NCI-H2196 (cell line): Measurements from ENCODE around the gene DNM1.

Source experiments
- DNase-seq: peaks from one replicate; lab custom pipeline; 2025; ENCODE audit not compliant: unreplicated experiment; lab: John Stamatoyannopoulos, UW

DNM1 gene

DNA sequence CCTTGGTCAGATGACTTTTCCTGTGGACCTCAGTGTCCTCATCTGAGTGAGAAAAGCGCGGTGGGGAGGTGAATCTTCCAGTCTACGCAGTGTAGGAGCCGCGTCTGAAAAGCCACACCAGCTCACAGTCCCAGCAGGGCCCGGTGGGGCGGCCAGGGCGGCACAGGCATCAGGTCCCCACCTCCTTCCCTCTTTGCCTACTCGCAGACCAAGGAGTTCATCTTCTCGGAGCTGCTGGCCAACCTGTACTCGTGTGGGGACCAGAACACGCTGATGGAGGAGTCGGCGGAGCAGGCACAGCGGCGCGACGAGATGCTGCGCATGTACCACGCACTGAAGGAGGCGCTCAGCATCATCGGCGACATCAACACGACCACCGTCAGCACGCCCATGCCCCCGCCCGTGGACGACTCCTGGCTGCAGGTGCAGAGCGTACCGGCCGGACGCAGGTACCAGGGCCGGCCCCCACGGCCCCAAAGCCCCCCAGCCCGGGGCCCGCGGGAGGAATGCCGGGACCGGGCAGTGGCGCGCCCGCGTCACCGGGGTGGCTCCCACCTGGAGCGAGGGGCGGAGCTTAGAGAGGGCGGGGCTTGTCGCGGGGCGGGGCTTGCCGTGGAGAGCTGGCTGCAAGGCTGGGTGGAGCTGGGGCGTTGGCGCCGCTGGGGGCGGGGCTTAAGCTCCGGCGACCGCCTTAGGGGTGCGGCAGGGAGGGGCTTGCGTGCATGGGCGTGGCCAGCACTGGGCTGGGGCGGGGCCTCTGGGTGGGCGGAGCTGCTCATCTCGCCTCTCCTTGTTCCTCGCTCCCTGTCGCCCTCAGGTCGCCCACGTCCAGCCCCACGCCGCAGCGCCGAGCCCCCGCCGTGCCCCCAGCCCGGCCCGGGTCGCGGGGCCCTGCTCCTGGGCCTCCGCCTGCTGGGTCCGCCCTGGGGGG lies 47.0 kb downstream of the DNM1 start:
- DNase-seq, result peak; percentile 80

DNA sequence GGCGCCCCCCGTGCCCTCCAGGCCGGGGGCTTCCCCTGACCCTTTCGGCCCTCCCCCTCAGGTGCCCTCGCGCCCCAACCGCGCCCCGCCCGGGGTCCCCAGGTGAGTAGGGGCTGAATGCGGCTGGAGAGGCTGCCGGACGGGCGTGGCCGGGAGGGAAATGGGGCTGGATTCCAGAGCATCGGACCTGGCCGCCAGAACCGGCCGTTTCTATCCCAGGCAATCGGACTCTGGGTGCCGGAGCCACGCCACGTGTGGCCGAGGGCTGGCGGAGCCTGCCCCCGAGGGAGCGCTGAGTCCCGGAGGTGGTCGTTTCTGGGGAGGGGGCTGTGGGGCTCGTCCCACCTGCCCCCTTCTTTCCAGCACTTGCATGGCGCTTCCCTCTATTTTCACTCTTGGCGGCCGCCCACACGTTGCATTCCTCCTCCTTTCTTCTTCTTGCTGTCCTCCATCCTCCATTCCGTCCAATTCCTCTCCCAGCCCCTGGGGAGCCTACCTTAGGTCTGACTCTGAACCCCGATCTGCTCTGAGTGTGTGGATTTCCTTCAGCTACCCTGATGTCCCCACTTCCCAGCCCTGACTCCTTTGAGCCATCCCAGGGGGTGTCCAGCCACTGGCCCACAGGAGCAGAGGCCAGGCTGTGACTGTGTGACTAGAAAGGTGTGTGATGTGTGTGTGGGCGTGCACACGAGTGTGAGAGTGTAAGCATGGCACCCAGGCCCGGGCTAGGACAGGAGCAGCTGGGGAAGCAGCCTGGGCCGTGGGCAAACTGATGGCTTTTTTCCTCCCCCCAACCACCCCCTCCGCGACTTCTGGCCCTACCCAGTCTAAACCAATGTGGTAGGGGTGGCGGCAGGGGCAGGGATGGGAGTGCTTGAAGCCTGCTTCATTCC lies 47.9 kb downstream of the DNM1 start:
- no peak for DNase-seq

DNA sequence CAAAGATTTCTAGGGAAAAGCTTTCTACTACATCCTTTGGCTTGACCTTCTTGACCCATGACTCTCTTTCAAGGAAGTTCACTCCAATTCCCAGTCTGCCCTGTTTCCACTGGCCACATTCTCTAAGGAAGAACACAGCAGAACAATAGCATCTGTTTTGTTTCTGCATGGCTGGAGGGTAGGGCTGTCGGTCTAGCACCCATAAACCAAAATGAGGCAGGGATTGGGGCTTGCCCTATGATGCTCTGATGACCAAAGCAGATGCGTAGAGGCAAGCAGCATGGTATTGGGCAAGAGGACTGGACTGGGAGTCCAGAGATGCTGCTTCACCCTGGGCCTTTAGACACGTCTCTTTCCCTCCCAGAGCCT lies 48.5 kb downstream of the DNM1 start:
- DNase-seq, result no peak

DNA sequence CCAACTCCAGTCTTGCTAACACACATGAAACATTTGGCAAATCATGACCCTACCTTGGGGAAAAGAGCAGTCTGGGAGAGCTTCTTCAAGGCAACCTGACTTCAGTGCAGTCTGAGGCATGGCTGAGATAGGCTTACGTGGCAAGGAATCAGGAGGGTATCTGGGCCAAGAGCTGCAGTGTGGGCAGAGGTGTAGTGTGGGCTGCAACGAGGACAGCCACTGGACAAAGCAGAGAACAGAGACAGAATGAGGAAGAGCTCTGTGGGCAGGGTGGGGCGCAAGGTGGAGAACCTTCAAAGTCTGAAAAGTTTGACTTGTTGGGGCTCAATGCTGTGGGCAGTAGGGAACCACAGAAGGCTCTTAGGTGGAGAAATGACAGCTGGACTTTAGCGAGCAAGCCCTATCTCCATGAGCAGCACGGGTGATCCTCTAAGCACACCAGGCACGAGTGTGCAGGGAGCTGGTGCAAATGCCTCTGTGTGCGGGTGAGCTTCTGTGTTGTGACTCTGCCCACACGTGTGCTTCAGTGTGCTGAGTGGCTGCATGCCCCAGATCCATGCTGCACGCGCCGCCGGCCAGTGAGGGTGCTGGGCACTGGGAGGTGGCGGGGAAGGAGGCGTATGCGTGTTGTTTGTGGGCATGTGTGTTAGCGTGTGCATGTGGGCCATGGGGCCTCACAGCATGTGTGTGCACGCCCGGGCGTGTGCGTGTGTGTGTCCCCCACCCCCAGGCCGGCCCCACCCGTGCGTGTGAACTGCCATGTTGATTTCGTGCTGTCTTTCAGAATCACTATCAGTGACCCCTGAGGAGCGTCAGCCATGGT lies 49.3 kb downstream of the DNM1 start:
- no peak for DNase-seq

DNA sequence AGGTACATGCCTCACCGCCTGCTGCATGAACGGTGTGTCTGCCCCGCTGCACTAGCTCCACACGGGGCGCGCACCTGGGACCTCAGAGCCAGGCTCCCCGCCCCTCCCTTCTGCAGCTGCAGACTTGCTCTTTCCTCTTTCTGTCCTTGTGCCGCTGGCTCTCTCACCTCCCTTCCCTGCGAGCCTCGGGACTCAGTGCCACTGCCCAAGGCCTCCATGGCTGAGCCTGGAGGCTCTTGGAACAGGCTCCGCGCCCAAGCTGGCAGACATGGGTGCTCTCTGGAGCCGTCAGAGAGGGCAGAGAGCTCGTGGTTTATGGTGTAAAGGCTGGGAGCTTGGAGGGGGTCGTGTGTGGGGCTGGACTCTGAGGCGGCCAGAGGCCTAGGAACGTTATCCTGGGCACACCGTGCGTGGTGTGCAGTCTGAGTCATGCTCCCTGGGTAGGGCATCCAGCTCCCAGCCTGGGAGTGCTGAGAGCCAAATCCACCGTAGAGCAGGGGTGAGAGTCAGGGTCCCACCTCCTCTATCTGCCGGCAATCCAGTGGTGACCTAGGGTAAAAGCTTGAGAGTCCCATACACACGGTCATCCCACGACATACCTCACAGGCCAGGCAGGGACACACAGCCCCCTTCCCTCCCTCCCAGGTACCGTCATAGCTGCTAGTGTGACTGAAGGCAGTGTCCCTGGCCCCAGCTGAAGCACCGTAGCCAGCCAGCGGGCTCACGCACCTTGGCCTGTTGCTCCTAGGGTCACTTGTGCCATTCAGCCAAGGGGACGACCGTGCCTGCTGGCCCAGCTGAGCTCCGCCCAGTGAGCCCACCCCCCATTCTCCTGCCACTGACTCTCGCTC lies 50.2 kb downstream of the DNM1 start:
- DNase-seq, result no peak

DNA sequence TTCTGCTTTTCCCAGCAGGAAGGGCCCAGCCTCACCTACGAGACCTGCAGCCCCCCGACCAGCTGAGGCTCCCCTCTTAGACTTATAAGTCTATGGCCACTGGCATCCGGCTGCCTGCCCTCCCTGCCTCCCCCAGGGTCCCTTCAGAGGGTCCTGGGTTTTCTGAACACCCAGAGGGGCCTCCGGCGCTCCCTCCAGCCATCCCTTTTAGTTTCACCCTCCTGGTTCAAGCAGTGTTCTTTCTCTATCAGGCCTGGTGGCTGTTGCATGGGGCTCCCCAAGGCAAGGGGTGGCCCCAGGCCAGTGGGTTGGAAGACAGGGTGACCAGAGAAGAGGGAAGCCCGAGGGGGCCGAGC lies 50.8 kb downstream of the DNM1 start:
- DNase-seq, result no peak

DNA sequence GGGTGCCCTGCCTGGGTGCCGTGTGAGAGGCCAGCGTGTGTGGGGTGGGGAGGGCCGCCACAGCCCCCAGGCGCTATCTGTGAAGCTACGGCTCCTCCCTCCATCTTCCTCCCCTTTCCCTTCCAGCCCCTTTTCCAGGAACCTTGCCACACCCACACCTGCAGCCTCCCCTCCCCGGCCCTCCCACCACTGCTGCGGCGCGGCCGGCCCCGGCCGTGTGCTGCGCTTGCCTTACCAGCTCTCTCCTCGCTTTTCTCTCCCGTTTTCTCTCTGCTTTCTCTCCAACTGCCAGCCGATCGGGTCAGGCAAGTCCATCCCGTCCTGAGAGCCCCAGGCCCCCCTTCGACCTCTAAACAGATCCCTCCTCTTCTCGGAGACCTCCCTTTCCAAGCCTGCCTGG lies 51.2 kb downstream of the DNM1 start:
- no peak for DNase-seq

DNA sequence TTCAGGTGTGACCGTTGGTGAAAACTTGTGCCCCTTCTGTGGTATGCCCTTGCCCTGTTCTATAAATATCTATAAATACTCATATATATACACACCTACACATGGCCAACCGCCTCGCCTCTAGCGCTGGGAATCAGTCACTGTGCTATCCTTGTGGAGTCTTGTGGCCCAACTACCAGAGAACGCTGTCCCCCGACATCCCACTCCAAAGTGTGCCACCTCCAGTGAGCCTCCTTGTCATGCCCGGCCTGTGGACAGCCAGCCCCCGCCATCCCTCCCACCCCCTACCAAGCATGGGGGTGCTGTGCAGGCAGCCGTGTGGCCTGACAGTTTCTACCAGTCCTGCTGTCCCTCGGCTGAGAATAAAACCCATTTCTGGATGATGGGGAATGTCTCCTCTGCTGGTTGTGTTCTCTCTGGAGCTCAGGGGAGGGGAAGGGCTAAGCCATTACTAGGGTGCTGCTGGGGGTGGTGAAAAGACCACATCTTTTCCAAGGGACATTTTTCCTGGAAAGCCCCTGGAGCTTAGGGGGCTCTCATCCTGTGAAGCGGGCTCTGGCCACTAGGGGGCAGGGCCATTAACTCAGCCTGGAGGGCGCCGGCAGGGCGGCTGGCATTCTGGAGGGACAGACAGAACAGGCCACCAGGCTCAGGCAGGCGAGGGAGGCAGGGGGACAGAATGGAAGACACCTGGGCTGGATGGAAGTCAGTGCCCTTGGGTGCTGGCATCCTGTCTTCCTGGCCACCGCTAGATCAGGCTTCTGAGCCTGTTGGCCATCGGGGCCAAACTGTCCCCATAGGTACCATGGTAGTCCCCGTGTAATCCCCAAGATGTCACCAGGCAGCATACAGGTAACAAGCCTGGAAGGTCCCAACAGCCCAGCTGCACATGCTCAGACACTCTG lies 51.9 kb downstream of the DNM1 start:
- peak; percentile 58 for DNase-seq

DNA sequence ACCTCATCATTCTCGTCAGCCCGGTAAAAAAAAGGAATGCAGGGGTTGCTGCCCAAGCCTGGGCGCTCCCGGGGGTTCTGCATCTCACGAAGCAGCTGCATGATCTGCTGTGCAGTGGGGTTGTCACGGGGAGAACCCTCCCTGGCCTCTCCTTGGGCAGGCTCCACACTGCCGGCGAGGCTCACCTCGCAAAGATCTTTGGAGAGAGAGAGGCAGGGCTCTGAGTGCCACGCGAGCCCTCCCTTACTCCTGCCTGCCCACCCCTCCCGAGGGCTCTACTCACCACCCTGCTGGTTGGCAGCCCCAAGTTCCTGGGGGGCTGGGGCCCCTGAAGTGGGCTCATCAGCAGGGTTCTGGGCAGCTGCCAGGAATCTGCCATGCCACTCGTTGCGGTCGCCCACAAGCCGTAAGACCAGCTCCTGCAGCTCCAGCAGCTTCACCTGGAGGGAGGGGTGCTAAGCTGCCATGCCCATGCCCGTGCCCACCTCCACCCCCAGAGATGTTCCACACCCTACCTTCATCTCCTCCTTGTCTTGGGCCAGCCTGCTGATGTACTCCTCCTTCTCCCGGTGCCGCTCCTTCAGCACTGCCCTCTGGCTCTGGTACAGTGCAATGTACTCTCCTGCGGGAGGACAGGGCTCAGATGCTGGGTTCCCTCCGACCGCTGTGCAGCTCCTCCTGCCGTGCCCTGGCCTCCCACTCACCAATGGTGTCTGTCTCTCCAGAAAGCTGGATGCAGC lies 54.1 kb downstream of the DNM1 start:
- DNase-seq, result no peak

DNA sequence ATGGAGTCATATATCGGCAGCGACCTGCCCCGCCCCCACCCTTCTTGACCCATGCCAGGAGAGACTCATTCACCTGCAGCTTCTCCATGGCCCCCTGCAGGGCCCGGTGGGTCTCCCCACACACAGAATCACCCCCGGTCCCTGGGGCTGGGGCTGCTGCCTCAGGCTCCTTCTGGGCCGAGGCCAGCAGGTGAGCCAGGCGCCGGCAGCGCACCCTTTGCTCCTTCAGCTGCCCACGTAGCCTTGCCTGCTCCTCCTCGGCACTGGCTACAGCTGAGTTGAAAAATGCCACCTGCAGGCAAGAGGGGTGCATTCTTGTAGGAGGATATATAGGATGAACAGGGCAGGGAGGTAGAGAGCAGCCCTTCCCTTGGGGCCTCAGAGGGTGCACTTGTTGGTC lies 54.7 kb downstream of the DNM1 start:
- DNase-seq, result no peak

DNA sequence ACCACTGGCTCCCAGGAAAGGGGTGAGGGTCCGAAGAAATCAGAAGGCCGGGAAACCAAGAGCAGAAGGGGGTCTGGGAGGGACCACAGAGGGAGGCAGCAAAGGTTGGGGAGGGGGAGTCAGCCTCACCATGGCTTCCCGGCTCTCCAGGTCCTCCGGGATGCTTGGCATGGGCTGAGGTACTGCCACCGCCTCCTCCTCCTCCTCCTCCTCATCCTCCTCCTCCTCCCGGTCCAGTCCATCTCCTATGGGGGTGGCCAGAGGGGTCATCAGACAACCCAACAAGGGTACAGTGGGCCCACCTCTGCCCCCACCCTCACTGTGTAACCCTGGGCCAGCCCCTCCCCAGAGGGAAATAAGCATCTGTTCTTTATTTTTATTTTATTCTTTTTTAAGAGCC lies 55.1 kb downstream of the DNM1 start:
- no peak for DNase-seq

DNA sequence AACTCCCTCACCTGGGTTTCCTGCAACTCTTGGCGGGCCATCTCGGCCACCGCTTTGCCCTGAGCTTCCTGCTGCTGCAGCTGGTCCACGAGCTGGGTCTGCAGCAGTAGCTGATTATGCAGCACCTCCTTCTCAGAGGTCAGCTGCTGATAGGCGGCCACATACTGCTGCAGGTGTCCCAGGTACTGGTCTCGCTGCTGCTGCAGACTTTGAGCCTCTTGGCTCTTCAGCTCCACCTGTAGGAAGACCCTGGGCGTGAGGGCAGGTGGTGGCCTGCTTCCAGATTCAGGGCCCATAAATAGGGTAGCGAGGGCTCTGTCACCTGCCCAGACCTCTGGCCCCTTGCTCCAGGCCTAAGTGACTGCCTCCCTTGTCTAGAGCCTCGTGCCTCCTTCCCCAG lies 56.0 kb downstream of the DNM1 start:
- DNase-seq, result peak; percentile 27

DNA sequence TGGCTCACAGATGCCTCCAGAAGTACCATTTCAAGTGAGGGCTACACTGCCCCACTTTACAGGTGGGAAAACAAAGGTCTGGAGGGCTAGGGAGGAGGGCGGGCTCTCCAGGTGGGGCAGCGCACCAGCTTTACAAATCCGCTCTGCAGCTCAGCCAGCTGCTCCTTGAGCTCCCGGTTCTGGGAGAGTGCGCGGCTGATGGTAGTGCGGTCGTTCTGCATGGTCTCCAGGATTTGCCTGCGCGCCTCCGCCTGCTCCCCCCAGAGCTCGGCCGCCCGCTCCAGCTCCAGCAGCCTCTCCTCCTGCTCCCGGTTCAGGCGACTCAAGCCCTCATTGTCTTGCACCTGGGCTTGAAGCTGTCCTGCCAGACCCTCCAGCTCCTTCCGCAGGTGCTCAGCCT lies 57.2 kb downstream of the DNM1 start:
- no peak for DNase-seq

DNA sequence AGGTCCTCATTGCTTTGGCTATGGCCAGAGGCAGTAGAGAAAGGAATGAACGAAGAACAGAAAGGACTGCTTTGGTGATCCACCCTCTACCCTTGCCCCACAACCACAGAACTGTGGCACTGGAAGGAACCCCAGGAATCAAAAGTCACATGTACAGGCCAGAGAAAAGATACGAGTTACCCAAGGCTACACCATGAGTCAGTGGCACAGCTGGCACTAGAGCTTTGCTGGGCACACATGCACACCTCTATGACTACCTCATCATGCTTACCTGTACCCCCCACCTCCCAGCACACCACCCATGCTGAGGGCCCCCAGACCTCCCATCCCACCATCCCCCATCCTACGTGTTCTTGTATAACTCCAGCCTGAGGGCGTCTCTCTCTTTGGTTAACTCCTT lies 59.5 kb downstream of the DNM1 start:
- DNase-seq, result no peak

DNA sequence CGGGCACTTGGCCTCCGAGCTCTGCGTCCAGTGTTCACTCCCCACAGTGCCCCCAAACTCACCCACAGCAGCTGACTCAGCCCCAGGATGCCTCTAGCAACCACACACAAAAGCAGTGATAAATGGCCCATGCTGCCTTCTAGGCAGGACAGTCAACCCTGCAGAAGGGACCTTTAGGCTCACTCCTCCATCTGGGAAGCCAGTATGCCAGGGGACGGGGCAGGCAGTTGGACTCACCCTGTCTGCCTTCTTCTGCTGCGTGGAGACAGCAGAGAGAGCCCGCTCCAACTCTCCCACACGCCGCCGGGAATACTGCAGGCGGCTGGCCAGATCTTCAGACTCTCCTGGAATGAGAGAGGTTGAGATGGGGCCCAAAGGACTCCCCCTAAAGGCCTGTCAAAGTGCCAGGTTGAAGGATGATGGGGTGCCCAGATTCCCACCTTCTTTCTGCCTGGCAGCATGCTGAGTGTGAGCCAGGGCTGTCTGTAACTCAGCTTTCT lies 62.2 kb downstream of the DNM1 start:
- DNase-seq, result no peak

DNA sequence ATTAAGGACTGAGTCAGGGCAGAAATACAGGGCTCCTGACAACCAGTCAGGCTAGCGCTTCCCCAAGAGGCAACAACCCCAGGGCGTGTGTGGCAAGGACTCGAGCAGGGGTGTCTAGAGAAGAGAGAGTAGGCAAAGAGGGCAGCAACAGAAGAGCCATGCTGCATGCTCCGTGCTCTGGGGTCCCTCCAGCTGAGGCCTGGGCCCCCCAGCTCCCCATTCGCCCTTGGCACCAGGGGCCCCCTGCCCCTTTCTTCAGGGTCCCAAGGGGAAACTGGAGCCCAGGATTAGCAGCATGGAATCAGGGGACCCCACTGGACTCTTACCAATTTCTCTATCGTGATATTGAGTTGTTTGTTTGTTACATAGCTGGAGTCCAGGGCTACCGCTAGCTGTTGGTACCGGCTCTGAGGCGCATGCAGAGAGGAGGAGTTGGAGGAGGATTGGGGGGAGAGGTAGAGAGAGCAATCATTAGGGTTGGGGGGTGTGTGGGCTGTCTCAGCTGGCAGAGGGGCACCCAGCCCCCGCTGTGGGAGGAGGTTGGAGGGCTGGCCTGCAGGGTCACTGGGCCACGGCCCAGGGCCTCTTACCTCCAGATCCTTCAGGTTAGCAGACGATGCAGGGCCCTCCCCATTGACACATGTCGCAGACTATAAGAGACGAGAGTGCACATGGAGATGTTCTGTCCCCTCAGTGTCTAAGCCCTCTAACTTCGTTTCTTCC lies 63.9 kb downstream of the DNM1 start:
- no peak for DNase-seq

DNA sequence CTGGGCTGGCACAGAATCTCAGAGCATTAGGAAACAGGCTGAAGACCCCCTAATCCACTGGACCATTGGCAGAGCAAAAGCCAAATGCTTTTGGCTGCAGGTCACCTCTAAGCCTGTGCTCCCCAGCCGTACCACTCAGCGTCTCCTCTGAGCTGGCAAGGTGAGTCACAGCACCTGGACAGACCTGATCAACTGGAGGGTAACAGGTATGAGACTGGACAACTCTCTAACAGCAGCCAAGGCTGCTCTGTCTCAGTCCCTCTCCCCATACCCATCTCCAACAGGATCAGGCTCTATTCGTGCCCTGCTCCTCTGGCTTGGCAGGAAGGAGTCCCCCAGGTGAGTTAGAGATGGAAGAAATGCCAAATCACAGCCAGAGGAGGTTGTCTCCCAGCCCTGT lies 67.9 kb downstream of the DNM1 start:
- no peak for DNase-seq

DNA sequence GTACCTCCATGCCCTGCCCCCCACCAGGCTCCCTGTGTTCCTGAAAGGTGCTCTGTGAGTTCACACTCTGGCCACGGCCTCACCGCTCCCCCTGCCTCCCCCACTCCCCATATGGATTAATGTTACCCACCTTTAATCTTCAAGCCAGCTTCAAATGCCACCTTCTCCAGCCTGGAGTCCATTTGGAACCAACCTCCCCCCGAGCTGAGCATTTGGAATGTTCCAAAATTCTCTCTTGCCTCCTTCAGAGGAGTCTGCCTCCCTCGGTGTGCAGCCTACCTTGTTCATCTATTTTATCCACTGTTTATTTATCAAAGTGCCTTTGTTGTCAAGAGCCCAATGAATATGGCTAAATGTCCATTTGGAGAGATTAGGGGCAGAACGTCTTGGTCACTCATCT lies 68.3 kb downstream of the DNM1 start:
- DNase-seq, result no peak
